MCF 10A (cell line): ENCODE results near the gene MRGPRX4. TPM values are rescaled to one million over a fixed set of nuclear protein-coding genes. Genes with fewer than 3 reads are reported as not detected.

Source experiments
- BruUV-seq: library from RNA; stranded (reverse); fragments of 400-500 nt; replicated peaks from 2 replicates; lab custom pipeline; 2021; lab: Mats Ljungman, UMichigan
- CTCF ChIA-PET: fragments of 300-600 bp; sonication (Branson Sonifier 250); formaldehyde crosslinking; extraction: SDS; loops from one replicate; lab custom pipeline; 2021; ENCODE audit warnings: antibody characterized with exemption, inconsistent platforms; lab: Yijun Ruan, JAX
- POLR2A ChIA-PET: fragments of 300-600, 350-650 bp; sonication (Branson Sonifier 250); formaldehyde crosslinking; extraction: SDS; loops from one replicate; lab custom pipeline; 2020; ENCODE audit warnings: antibody characterized with exemption, inconsistent platforms; lab: Yijun Ruan, JAX
- DNase-seq: peaks from one replicate; pipeline ENCODE4 v3.0.0-alpha.2; 2018; ENCODE audit not compliant: unreplicated experiment
- H3K27ac Mint-ChIP-seq: one replicate; pipeline ENCODE4 v1.8.0; 2022; ENCODE audit warnings: mild to moderate bottlenecking, low read depth, mixed read lengths; ENCODE audit not compliant: unreplicated experiment
- H3K27me3 Mint-ChIP-seq: one replicate; pipeline ENCODE4 v1.8.0; 2022; ENCODE audit warnings: mixed read lengths; ENCODE audit not compliant: insufficient read depth, unreplicated experiment
- H3K36me3 Mint-ChIP-seq: one replicate; pipeline ENCODE4 v1.8.0; 2022; ENCODE audit warnings: mild to moderate bottlenecking, moderate library complexity, mixed read lengths; ENCODE audit not compliant: insufficient read depth, unreplicated experiment
- H3K4me1 Mint-ChIP-seq: one replicate; pipeline ENCODE4 v1.8.0; 2022; ENCODE audit warnings: mixed read lengths; ENCODE audit not compliant: insufficient read depth, unreplicated experiment
- H3K4me3 Mint-ChIP-seq: one replicate; pipeline ENCODE4 v1.8.0; 2022; ENCODE audit warnings: mild to moderate bottlenecking, moderate library complexity, mixed read lengths; ENCODE audit not compliant: unreplicated experiment
- H3K9me3 Mint-ChIP-seq: one replicate; pipeline ENCODE4 v1.8.0; 2022; ENCODE audit warnings: mixed read lengths; ENCODE audit not compliant: unreplicated experiment
- CTCF ChIP-seq: fragments of 200-600 bp; IDR thresholded peaks from one replicate; pipeline ENCODE4 v1.8.0; 2022; ENCODE audit warnings: antibody characterized with exemption, mild to moderate bottlenecking; ENCODE audit not compliant: unreplicated experiment
- intact Hi-C: fragments of 100-400 bp; cut with micrococcal nuclease; formaldehyde crosslinking; loops from 2 replicates; pipeline ENCODE4 v1.14.1; 2022
- total RNA-seq: library from RNA; stranded (reverse); gene quantifications from 2 replicates; pipeline ENCODE4 v1.2.3, GENCODE V29; 2022

Gene MRGPRX4
- total RNA-seq, 1 experiment from 2014 or later = not detected

DNA sequence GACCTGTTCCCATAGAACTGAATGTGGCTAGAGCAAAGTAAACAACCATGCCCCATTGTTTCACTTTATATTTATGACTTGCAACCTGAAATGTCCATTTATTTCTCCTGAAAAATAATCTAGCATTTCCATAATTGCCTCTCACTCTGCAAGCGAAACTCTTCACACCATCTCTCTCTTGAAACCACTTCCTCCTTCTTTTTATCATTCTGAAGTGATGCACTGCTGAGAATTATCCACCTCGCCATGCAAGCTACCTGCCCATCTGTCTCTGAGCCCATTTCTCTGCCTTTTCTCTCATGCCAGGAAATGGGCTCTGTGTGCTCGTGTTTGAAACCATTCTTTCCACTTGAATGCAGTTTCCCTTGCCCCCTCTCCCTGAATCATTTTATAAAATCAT, 26.8 kb upstream of the MRGPRX4 start:
- no peak for DNase-seq
- Mint-ChIP-seq H3K27ac (no peak overlapping the region), H3K36me3 (peaks cover 6% of the 10 kb centered on the region), H3K27me3 (peaks cover 2% of the 10 kb centered on the region), H3K9me3 (peaks cover 9% of the 10 kb centered on the region), H3K4me3 (no peak overlapping the region), H3K4me1 (peaks cover 11% of the 10 kb centered on the region)
- POLR2A ChIA-PET = no interaction called here
- intact Hi-C loops = no loop called here
- no peak for TF ChIP-seq CTCF
- no TSS peak for BruUV-seq
- CTCF ChIA-PET = interaction anchor here (0.7 to 0.8 kb wide), 2 partner anchors 23 to 40 kb away, joined by 3 read pairs; partner anchors contain the start of gene SAAL1

DNA sequence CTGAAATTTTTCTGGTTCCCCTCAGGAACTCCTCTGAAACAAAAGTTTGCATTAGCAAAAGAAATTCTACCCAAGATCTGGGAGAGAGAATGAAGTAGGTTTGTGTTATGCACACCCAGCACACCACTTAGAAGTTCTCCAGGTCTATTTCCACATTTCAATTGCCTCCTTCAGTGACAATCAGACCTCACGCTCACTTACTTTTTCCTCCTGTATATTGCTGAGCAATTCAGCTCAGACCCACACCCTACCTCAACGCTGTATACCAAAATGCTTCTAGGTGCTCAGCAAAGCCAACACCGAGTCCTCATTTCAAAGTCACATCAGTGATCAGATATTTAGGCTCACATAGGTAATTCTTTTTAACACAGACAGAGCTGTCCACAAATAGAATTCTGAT, 21.1 kb upstream of the MRGPRX4 start:
- ChIA-PET POLR2A (no interaction called here), CTCF (no interaction called here)
- intact Hi-C loops = no loop called here
- TF ChIP-seq CTCF = no peak
- Mint-ChIP-seq H3K4me3 (no peak overlapping the region), H3K9me3 (no peaks in the 10 kb centered on the region), H3K27me3 (peaks cover 22% of the 10 kb centered on the region), H3K4me1 (no peaks in the 10 kb centered on the region), H3K36me3 (peaks cover under 1% of the 10 kb centered on the region), H3K27ac (no peak overlapping the region)
- no peak for DNase-seq
- BruUV-seq = no TSS peak

GRCh38 chr11:18168372-18168771, 4.3 kb upstream of the MRGPRX4 start:
- BruUV-seq = no TSS peak
- Mint-ChIP-seq H3K27me3 (peaks cover 17% of the 10 kb centered on the region), H3K36me3 (no peaks in the 10 kb centered on the region)

More at GRCh38 chr11:18168372-18168771, 4.3 kb upstream of the MRGPRX4 start:
- ChIA-PET POLR2A (interaction anchor here (1.4 kb wide), 1 partner anchor 358 kb away, joined by 6 read pairs; the partner anchor contains the start of gene TSG101), CTCF (interaction anchor here (0.5 to 0.7 kb wide), 2 partner anchors 23 to 370 kb away, joined by 3 read pairs; no protein-coding TSS in a partner anchor)
- no peak overlapping the region for H3K27ac Mint-ChIP-seq
- H3K4me1 Mint-ChIP-seq = no peaks in the 10 kb centered on the region
- no peak for TF ChIP-seq CTCF
- H3K9me3 Mint-ChIP-seq = peaks cover 7% of the 10 kb centered on the region
- H3K4me3 Mint-ChIP-seq = no peak overlapping the region
- intact Hi-C loops = no loop called here
- no peak for DNase-seq
